Right atrium auricular region (tissue), 2 donors: ENCODE data around the gene GYPC. TPM values are rescaled to one million over a fixed set of nuclear protein-coding genes. Genes with fewer than 3 reads are reported as not detected.

Experiments used
- DNase-seq: peaks from one replicate; pipeline ENCODE4 v3.0.0-alpha.2; 2019; ENCODE audit warnings: low spot score
- H3K27ac ChIP-seq, 2 donors: fragments of 200-600 bp; sonication (generic); 1 replicate in 1 of 2; 2 replicates in 1 of 2; pipeline ENCODE4 v1.5.1; 2016 to 2019
- H3K27me3 ChIP-seq, 2 donors: fragments of 200-600 bp; sonication (generic); one replicate each; pipeline versions ENCODE4 v1.5.1 to v1.6.0; 2017 to 2019
- H3K36me3 ChIP-seq: fragments of 200-600 bp; sonication (generic); one replicate; pipeline ENCODE4 v1.5.1; 2016
- H3K4me1 ChIP-seq, 2 donors: fragments of 200-600 bp; sonication (generic); one replicate each; pipeline versions ENCODE4 v1.5.1 to v1.6.0; 2017 to 2019
- H3K4me3 ChIP-seq, 2 donors: fragments of 200-600 bp; sonication (generic); 1 replicate in 1 of 2; 2 replicates in 1 of 2; pipeline ENCODE4 v1.5.1; 2017 to 2019; ENCODE audit warnings: mild to moderate bottlenecking in 1 of 2, moderate library complexity in 1 of 2
- H3K9me3 ChIP-seq, 2 donors: fragments of 200-600 bp; sonication (generic); one replicate each; pipeline ENCODE4 v1.5.1; 2019
- total RNA-seq, 2 donors: library from RNA; depleted of rRNA; stranded (reverse); fragments of >200 nt; gene quantifications; one replicate each; pipeline ENCODE4 v1.1.0, GENCODE V29; 2016
- TF ChIP-seq, protein P1 (sequence below), 2 donors: fragments of 200-600 bp; sonication (generic); IDR thresholded peaks; one replicate each; pipeline ENCODE4 v1.5.1; 2019; ENCODE audit warnings: antibody characterized with exemption in 2 of 2

The GYPC gene
- total RNA-seq, 2 donors from 2014 or later = 53.8 to 74.9 TPM

DNA sequence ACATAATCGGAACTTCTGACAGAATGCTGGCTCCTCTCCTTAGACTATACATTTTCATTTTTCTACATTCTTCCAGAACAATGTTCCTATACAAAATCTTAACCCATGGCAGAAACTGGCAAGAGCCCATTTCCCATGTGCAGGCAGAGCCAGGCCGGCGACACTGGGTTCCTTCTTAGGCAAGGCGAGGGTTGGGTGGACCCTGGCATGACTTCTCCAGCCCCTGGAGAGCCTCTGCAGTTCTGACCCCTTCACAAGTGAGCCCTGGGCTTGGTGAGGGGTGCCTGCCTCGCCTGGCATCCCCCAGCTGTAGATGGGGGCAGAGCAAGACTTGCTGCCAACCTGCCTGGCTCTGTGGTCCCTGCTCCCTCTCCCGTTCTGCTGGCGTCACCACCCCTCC is 5.0 kb downstream of the GYPC start:
- peaks cover 0 to 95% of the 10 kb centered on the region in 2 donors for H3K4me1 ChIP-seq
- H3K27ac ChIP-seq = peak overlapping the region; percentile 25 to 39
- TF ChIP-seq, protein P1, sequence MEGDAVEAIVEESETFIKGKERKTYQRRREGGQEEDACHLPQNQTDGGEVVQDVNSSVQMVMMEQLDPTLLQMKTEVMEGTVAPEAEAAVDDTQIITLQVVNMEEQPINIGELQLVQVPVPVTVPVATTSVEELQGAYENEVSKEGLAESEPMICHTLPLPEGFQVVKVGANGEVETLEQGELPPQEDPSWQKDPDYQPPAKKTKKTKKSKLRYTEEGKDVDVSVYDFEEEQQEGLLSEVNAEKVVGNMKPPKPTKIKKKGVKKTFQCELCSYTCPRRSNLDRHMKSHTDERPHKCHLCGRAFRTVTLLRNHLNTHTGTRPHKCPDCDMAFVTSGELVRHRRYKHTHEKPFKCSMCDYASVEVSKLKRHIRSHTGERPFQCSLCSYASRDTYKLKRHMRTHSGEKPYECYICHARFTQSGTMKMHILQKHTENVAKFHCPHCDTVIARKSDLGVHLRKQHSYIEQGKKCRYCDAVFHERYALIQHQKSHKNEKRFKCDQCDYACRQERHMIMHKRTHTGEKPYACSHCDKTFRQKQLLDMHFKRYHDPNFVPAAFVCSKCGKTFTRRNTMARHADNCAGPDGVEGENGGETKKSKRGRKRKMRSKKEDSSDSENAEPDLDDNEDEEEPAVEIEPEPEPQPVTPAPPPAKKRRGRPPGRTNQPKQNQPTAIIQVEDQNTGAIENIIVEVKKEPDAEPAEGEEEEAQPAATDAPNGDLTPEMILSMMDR (IDR thresholded peaks at IDR 0.05) = no peak

DNA sequence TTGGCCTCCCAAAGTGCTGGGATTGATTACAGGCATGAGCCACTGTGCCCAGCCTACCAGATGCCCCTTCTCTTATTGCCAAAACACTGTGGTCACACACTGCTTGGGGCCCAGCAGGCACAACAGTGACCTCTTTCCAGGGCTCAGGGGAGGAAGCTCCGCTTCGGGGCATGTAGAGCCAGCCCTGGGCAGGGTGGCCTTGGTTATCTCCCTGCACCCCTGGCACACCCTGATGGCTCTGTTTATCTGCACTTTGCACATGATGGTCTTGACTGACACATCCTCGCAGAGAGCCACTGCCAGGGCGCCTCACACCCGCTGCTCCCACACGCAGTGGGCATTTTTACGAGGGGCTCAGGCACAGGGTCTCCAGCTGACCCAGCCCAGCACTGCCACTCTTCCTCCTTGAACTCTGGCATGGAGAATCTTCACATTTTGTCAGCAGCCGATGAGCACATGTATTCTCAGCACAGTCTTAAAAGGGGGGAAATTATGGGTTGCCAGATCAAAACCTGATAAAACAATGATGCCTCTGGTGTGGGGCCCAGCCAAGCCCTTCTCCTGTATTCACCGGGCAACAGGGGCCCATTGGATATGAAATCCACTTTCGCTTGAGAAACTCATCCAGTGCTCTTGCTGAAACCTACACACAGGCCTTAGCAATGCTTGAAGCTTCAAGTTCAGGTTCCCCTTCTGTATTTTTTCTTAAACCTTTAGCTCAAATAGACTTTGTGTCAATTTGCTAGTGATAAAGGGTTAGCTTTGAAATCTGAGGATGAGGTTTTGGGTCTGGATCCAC is 5.9 kb downstream of the GYPC start:
- TF ChIP-seq, protein P1 (IDR thresholded peaks at IDR 0.05) = no peak
- Histone ChIP-seq H3K4me1 (peaks cover 0 to 92% of the 10 kb centered on the region in 2 donors), H3K36me3 (no peaks in the 10 kb centered on the region), H3K4me3 (no peak overlapping the region), H3K27me3 (no peaks in the 10 kb centered on the region), H3K27ac (peak overlapping the region in 1 of 2 donors; percentile 42), H3K9me3 (no peaks in the 10 kb centered on the region)
- no peak for DNase-seq

More for the DNA sequence above, 5.0 kb downstream of the GYPC start:
- Histone ChIP-seq H3K9me3 (no peaks in the 10 kb centered on the region), H3K4me3 (no peak overlapping the region), H3K36me3 (no peaks in the 10 kb centered on the region), H3K27me3 (no peaks in the 10 kb centered on the region)
- no peak for DNase-seq

DNA sequence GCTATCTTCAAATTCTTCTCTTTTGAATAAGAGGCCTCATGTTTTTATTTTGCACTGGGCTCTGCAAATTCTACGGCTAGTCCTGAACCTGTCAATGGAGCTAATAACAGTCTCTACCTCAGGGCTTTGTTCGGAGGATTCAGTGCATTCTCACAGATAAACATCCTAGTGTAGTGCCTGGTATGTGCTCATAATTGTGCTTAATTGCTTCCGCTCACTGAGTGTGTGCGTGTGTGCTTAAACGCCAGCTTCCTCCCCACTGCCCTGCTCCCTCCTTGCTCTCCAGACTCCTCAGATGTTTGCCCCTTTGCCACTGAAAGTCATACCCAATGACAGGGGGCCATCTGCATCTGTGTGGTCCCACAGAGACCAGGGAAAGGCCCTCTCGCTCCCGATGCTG is 6.7 kb downstream of the GYPC start:
- H3K27me3 ChIP-seq = no peaks in the 10 kb centered on the region
- no peaks in the 10 kb centered on the region for H3K36me3 ChIP-seq
- no peaks in the 10 kb centered on the region for H3K9me3 ChIP-seq
- no peak for DNase-seq
- peak overlapping the region in 1 of 2 donors; percentile 42 for H3K27ac ChIP-seq
- peaks cover 0 to 85% of the 10 kb centered on the region in 2 donors for H3K4me1 ChIP-seq
- no peak overlapping the region for H3K4me3 ChIP-seq
- TF ChIP-seq, protein P1 (IDR thresholded peaks at IDR 0.05) = no peak

DNA sequence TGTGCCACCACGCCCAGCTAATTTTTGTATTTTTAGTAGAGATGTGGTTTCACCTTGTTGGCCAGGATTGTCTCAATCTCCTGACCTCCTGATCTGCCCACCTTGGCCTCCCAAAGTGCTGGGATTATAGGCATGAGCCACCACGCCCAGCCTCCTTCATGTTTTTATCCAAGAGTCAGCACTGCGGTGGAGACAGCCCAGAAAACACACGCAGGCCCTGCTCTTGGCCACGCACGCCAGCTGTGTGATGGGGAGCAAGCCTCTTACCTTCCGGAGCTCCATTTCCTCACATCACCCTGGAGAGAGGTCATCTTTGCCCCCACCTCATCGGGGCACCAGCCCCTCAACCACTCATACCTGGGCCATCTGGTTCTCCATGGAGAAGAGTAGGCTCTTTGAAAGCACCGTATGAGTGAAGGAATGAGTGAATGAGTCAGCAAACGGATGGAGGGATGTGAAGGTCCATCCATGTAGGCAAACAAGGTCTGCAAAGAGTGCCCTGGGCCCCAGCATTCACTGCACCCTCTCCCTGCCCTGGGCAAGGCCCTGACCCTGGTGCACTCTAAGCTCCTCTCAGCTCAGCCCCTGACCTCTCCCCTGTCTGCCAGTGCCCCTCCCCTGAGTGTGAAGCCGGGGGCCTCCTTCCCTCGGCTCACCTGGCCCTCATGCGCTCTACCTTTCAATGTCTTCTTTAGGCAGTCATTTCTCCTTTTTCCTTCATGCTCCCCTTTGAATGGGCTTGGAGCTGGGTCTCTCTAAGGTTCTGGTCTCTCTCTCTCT is 7.4 kb downstream of the GYPC start:
- no peaks in the 10 kb centered on the region for H3K36me3 ChIP-seq
- TF ChIP-seq, protein P1 (IDR thresholded peaks at IDR 0.05) = no peak
- no peak for DNase-seq
- no peaks in the 10 kb centered on the region for H3K27me3 ChIP-seq
- no peaks in the 10 kb centered on the region for H3K9me3 ChIP-seq
- peak overlapping the region in 1 of 2 donors; percentile 36 for H3K27ac ChIP-seq
- peaks cover 0 to 78% of the 10 kb centered on the region in 2 donors for H3K4me1 ChIP-seq
- H3K4me3 ChIP-seq = no peak overlapping the region

DNA sequence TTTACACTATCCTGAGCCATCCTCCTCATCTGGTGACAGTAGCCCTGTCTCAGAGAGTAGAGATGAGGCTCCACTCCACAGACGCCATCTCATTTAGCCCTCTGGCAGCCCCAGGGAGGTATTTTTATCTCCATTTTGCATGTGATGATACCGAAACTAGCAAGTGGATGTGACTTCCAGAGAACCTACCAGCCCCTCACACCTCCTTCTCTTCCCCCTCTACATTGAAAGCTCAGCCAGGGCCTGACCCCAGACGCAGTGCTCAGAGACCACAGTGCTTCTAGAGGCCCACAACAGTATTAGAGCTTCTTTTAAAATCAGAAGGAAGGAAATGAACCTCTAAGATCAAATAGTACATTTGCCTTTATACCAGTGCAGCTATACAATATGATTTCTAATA is 8.3 kb downstream of the GYPC start:
- peaks cover 0 to 74% of the 10 kb centered on the region in 2 donors for H3K4me1 ChIP-seq
- TF ChIP-seq, protein P1 (IDR thresholded peaks at IDR 0.05) = no peak
- peak overlapping the region; percentile 21 to 36 for H3K27ac ChIP-seq
- no peaks in the 10 kb centered on the region for H3K9me3 ChIP-seq
- no peak overlapping the region for H3K4me3 ChIP-seq
- no peaks in the 10 kb centered on the region for H3K36me3 ChIP-seq
- no peak for DNase-seq
- no peaks in the 10 kb centered on the region for H3K27me3 ChIP-seq
